SK-N-MC (cell line): ENCODE data around the gene CACNA1B.

Experiments used
- DNase-seq: peaks from one replicate; pipeline ENCODE4 v3.0.0-alpha.2; 2011; ENCODE audit warnings: low read depth, low spot score
- H3K27ac ChIP-seq: fragments of 200-600 bp; sonication (generic); 2 replicates; pipeline ENCODE4 v1.5.1; 2016; ENCODE audit warnings: mixed run types
- H3K36me3 ChIP-seq: fragments of 200-600 bp; sonication (generic); 2 replicates; pipeline ENCODE4 v1.6.1; 2017; ENCODE audit warnings: antibody characterized with exemption, low read length, mixed read lengths; ENCODE audit not compliant: insufficient read depth
- H3K4me3 ChIP-seq: fragments of 200-600 bp; sonication (generic); 2 replicates; pipeline ENCODE4 v1.5.1; 2016
- H3K9ac ChIP-seq: fragments of 200-600 bp; sonication (generic); 2 replicates; pipeline ENCODE4 v1.8.0; 2017; ENCODE audit warnings: mixed run types, mixed read lengths; ENCODE audit not compliant: insufficient read length
- H3K9me3 ChIP-seq: fragments of 200-600 bp; sonication (generic); 2 replicates; pipeline ENCODE4 v1.6.1; 2017; ENCODE audit warnings: low read depth, mild to moderate bottlenecking, antibody characterized with exemption, low read length, moderate library complexity, mixed read lengths
- EZH2 ChIP-seq: fragments of 200-600 bp; sonication (generic); IDR thresholded peaks from one replicate; pipeline ENCODE4 v1.6.1; 2017; ENCODE audit warnings: antibody characterized with exemption
- FOXP2 ChIP-seq: optimal IDR thresholded peaks from 2 replicates; pipeline ENCODE3; 2011; ENCODE audit warnings: mild to moderate bottlenecking, moderate library complexity; ENCODE audit not compliant: insufficient read depth; ENCODE audit errors: extremely low read length, control extremely low read depth
- POLR2AphosphoS5 ChIP-seq: IDR thresholded peaks from 2 replicates; pipeline ENCODE4 v1.6.1; 2012; ENCODE audit warnings: mild to moderate bottlenecking, low read depth, low read length, borderline replicate concordance

The CACNA1B gene

GRCh38 chr9:138116521-138116920 lies 238.9 kb downstream of the CACNA1B start:
- TF ChIP-seq FOXP2, result no peak
- no peak for TF ChIP-seq POLR2AphosphoS5
- TF ChIP-seq EZH2, result no peak
- no peak overlapping the region for H3K27ac ChIP-seq
- H3K4me3 ChIP-seq, result no peak overlapping the region
- DNase-seq, result no peak
- no peak overlapping the region for H3K9ac ChIP-seq
- no peaks in the 10 kb centered on the region for H3K36me3 ChIP-seq
- H3K9me3 ChIP-seq, result no peaks in the 10 kb centered on the region

- Histone ChIP-seq H3K9me3 (no peaks in the 10 kb centered on the region), H3K36me3 (no peaks in the 10 kb centered on the region), H3K4me3 (no peak overlapping the region), H3K9ac (no peak overlapping the region), H3K27ac (no peak overlapping the region)
- TF ChIP-seq EZH2 (no peak), POLR2AphosphoS5 (no peak), FOXP2 (no peak)
- no peak for DNase-seq
These were observed 239.6 kb downstream of the CACNA1B start for GRCh38 chr9:138117101-138117750.

- H3K9me3 ChIP-seq, result no peaks in the 10 kb centered on the region
- DNase-seq, result no peak
- no peak overlapping the region for H3K27ac ChIP-seq
- H3K36me3 ChIP-seq, result no peaks in the 10 kb centered on the region
- H3K4me3 ChIP-seq, result no peak overlapping the region
- H3K9ac ChIP-seq, result no peak overlapping the region
- TF ChIP-seq FOXP2, result no peak
These were observed 240.3 kb downstream of the CACNA1B start for GRCh38 chr9:138117836-138118235.

GRCh38 chr9:138118601-138119071 lies 241.1 kb downstream of the CACNA1B start:
- no peak for DNase-seq
- Histone ChIP-seq H3K27ac (no peak overlapping the region), H3K36me3 (no peaks in the 10 kb centered on the region), H3K9ac (no peak overlapping the region), H3K4me3 (no peak overlapping the region), H3K9me3 (no peaks in the 10 kb centered on the region)
- TF ChIP-seq POLR2AphosphoS5, result no peak
- TF ChIP-seq EZH2, result no peak
- TF ChIP-seq FOXP2, result no peak

GRCh38 chr9:138119202-138120027 lies 241.8 kb downstream of the CACNA1B start:
- Histone ChIP-seq H3K9me3 (no peaks in the 10 kb centered on the region), H3K4me3 (no peak overlapping the region), H3K27ac (no peak overlapping the region), H3K9ac (no peak overlapping the region), H3K36me3 (no peaks in the 10 kb centered on the region)
- TF ChIP-seq FOXP2 (no peak), EZH2 (no peak), POLR2AphosphoS5 (no peak)
- no peak for DNase-seq

- Histone ChIP-seq H3K4me3 (no peak overlapping the region), H3K9ac (no peak overlapping the region), H3K27ac (no peak overlapping the region), H3K36me3 (no peaks in the 10 kb centered on the region), H3K9me3 (no peaks in the 10 kb centered on the region)
- TF ChIP-seq EZH2 (no peak), POLR2AphosphoS5 (no peak), FOXP2 (no peak)
- DNase-seq, result no peak
These were observed 242.5 kb downstream of the CACNA1B start for GRCh38 chr9:138120072-138120471.

- no peak overlapping the region for H3K4me3 ChIP-seq
- no peaks in the 10 kb centered on the region for H3K36me3 ChIP-seq
- no peak for DNase-seq
- no peaks in the 10 kb centered on the region for H3K9me3 ChIP-seq
- H3K9ac ChIP-seq, result no peak overlapping the region
- H3K27ac ChIP-seq, result no peak overlapping the region
- no peak for TF ChIP-seq EZH2
- no peak for TF ChIP-seq FOXP2
- no peak for TF ChIP-seq POLR2AphosphoS5
These were observed 243.2 kb downstream of the CACNA1B start for GRCh38 chr9:138120511-138121437.

GRCh38 chr9:138121438-138122050 lies 244.0 kb downstream of the CACNA1B start:
- Histone ChIP-seq H3K36me3 (no peaks in the 10 kb centered on the region), H3K9ac (no peak overlapping the region), H3K4me3 (no peak overlapping the region), H3K27ac (no peak overlapping the region), H3K9me3 (no peaks in the 10 kb centered on the region)
- TF ChIP-seq EZH2, result no peak
- TF ChIP-seq POLR2AphosphoS5, result no peak
- TF ChIP-seq FOXP2, result no peak
- DNase-seq, result no peak
